ENCODE data around the gene CEP55.

DNA sequence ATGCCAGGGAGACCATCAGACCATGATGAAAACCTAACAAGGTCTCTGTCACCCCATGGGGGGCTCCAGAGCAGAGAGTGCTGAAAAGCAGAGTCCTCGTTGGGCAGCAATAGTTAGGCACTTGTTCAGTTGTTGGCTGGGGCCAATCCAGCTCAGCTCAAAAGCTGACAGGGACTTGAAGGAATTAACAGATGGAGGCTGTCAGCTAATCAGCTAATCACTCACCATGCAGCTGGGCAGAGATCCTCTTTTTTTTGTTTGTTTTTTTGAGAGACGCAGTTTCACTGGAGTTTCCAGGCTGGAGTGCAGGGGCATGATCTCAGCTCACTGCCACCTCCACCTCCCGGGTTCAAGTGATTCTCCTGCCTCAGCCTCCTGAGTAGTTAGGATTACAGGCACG lies 18.1 kb downstream of the CEP55 start:
- no peak for TF ChIP-seq EZH2 (IDR thresholded peaks at IDR 0.05; ENCODE audit: low read length, missing control alignments)
- TF ChIP-seq, protein P1, sequence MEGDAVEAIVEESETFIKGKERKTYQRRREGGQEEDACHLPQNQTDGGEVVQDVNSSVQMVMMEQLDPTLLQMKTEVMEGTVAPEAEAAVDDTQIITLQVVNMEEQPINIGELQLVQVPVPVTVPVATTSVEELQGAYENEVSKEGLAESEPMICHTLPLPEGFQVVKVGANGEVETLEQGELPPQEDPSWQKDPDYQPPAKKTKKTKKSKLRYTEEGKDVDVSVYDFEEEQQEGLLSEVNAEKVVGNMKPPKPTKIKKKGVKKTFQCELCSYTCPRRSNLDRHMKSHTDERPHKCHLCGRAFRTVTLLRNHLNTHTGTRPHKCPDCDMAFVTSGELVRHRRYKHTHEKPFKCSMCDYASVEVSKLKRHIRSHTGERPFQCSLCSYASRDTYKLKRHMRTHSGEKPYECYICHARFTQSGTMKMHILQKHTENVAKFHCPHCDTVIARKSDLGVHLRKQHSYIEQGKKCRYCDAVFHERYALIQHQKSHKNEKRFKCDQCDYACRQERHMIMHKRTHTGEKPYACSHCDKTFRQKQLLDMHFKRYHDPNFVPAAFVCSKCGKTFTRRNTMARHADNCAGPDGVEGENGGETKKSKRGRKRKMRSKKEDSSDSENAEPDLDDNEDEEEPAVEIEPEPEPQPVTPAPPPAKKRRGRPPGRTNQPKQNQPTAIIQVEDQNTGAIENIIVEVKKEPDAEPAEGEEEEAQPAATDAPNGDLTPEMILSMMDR (conservative IDR thresholded peaks at IDR 0.05 in 1 of 2, IDR thresholded peaks at IDR 0.05 in 1 of 2; ENCODE audit: low read depth in 1 of 2, low read length in 2 of 2), result no peak
